Measurements from ENCODE around the gene TINAG.

The TINAG gene

GRCh38 chr6:54431466-54431865 is 123.2 kb downstream of the TINAG start:
- peak; percentile 22 for DNase-seq

All from EL (cell line).